Activated naive CD8-positive, alpha-beta T cell treated with anti-CD3 and anti-CD28 coated beads, Interleukin-2, amount 50 U/mL, for 24 hours (primary cell): ENCODE measurements around the gene TUBB1.

ENCODE experiments used
- ATAC-seq: fragments of 150-1000 bp; cut with Tn5 transposase; one replicate; pipeline ENCODE4 v1.10.0; 2021
- DNase-seq: peaks from one replicate; pipeline ENCODE4 v3.0.0; 2021
- H3K27ac Mint-ChIP-seq: one replicate; pipeline ENCODE4 v1.8.0; 2021; ENCODE audit warnings: mild to moderate bottlenecking, mixed read lengths
- H3K27me3 Mint-ChIP-seq: one replicate; pipeline ENCODE4 v1.8.0; 2021; ENCODE audit warnings: mixed read lengths
- H3K36me3 Mint-ChIP-seq: one replicate; pipeline ENCODE4 v1.8.0; 2021; ENCODE audit warnings: low read depth, mixed read lengths
- H3K4me1 Mint-ChIP-seq: one replicate; pipeline ENCODE4 v1.8.0; 2021; ENCODE audit warnings: mixed read lengths
- H3K4me3 Mint-ChIP-seq: one replicate; pipeline ENCODE4 v1.8.0; 2021; ENCODE audit warnings: mild to moderate bottlenecking, moderate library complexity, mixed read lengths
- H3K9me3 Mint-ChIP-seq: one replicate; pipeline ENCODE4 v1.8.0; 2021; ENCODE audit warnings: mixed read lengths

The TUBB1 gene

DNA sequence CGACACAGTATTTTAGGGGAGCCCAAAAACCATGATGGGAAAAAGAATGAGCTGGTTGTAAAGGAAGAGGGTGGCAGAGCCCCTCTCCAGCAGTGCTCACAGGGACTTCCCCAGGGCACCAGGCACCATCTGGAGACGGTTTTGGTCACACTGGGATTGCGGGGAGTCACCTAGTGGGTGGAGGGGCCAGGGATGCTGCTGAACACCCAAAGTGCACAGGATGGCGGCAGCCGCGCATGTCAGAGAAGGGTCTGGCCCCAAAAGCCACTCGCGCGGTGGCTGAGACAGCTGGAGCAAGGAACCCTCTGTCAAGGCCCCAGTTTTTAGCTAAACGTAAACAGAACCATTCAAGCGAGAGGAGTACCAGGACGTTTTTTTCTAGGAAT is 23.0 kb upstream of the TUBB1 start:
- Mint-ChIP-seq H3K4me3 (no peak overlapping the region), H3K27me3 (no peaks in the 10 kb centered on the region), H3K36me3 (peaks cover 53% of the 10 kb centered on the region), H3K27ac (no peak overlapping the region), H3K4me1 (no peaks in the 10 kb centered on the region), H3K9me3 (no peaks in the 10 kb centered on the region)
- ATAC-seq (no peak), DNase-seq (no peak)

DNA sequence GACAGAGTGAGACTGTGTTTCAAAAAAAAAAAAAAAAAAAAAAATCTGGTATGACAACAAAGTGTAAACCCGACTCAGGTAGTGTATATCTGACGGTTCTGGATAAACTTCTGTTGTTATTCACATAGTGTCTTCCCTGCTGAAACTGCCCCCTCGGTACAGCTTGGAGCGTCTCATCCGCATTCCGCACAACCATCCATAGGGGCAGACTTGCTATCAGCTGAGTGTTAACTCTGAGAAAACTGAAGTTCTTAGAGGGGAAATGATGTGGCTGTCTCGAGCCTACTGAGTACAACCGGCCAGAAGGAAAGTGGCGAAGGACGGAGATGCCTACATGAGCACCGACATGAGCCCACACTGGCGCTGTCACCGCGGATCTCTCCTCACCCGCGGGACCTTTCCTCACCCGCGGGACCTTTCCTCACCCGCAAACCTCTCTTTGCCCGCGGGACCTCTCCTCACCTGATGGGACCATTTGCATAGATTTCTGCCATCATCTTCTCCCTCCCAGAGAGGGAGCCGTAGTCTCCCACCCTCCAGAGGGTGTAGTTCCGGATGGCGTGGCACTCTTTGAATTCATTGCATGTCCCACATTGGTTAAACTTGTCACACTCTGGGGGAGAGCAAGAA is 22.0 kb upstream of the TUBB1 start:
- ATAC-seq, result no peak

DNA sequence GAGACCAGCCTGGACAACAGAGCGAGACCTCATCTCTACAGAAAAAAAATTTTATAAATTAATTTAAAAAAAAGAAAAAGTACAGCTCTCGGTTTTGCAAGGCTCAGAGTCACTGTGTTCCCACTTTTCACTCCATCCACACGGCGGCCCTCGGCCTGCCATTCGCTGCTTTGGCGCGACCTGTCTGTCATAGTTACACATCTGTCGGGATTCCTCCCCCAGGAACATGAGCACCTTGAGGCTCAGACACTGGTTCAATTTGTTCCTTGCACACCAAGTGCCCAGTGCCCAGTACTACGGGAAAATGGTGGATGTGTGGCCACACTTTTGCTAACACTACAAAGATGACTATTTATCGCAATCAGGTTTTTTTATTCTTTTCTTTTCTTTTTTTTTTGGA is 20.6 kb upstream of the TUBB1 start:
- Mint-ChIP-seq H3K9me3 (no peaks in the 10 kb centered on the region), H3K4me3 (no peak overlapping the region), H3K27me3 (no peaks in the 10 kb centered on the region), H3K27ac (no peak overlapping the region), H3K36me3 (peaks cover 35% of the 10 kb centered on the region), H3K4me1 (peaks cover 6% of the 10 kb centered on the region)
- ATAC-seq (no peak), DNase-seq (no peak)

More for the DNA sequence above, 22.0 kb upstream of the TUBB1 start:
- no peaks in the 10 kb centered on the region for H3K9me3 Mint-ChIP-seq
- H3K27me3 Mint-ChIP-seq, result no peaks in the 10 kb centered on the region
- peaks cover 45% of the 10 kb centered on the region for H3K36me3 Mint-ChIP-seq
- no peaks in the 10 kb centered on the region for H3K4me1 Mint-ChIP-seq
- DNase-seq, result no peak
- H3K4me3 Mint-ChIP-seq, result no peak overlapping the region
- peak overlapping the region; percentile 49 for H3K27ac Mint-ChIP-seq

DNA sequence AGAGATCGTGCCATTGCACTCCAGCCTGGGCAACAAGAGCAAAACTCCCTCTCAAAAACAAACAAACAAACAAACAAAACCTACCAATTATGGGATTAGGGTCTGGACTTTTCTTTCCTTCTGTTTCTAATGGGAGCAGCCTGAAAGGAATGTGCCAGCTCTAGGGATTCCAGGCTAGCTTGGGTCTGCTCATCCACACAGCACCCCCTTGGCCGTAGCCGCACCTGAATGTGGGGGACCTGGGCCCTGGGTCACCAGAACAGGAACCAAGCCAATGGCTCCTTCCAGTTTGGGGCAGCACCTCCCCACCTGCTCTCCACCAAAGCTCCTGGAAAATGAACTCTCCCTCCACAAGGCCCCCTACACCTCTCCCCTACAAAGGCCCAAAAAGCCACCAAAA is 18.9 kb upstream of the TUBB1 start:
- ATAC-seq (no peak), DNase-seq (no peak)
- no peaks in the 10 kb centered on the region for H3K9me3 Mint-ChIP-seq
- no peak overlapping the region for H3K4me3 Mint-ChIP-seq
- H3K27ac Mint-ChIP-seq, result no peak overlapping the region
- no peaks in the 10 kb centered on the region for H3K27me3 Mint-ChIP-seq
- peaks cover 29% of the 10 kb centered on the region for H3K36me3 Mint-ChIP-seq
- H3K4me1 Mint-ChIP-seq, result peaks cover 23% of the 10 kb centered on the region

DNA sequence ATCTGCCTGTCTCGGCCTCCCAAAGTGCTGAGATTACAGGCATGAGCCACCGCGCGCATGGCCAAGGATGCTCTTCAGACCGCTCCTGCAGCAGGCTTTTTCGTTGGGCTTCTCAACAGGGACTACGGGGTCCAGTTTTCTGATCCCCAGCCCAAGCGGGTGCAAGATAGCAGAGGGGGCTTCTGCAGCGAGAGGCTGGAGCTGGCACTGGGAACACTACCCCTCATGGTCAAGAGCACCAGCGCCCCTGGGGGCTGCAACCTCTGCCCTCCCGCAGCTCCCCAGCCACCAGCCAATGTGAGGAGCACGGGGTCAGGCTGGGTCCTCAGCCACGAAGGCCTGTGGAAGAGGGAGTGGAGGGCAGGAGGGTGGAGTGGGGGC is 18.2 kb upstream of the TUBB1 start:
- no peak overlapping the region for H3K27ac Mint-ChIP-seq
- H3K27me3 Mint-ChIP-seq, result no peaks in the 10 kb centered on the region
- DNase-seq, result no peak

DNA sequence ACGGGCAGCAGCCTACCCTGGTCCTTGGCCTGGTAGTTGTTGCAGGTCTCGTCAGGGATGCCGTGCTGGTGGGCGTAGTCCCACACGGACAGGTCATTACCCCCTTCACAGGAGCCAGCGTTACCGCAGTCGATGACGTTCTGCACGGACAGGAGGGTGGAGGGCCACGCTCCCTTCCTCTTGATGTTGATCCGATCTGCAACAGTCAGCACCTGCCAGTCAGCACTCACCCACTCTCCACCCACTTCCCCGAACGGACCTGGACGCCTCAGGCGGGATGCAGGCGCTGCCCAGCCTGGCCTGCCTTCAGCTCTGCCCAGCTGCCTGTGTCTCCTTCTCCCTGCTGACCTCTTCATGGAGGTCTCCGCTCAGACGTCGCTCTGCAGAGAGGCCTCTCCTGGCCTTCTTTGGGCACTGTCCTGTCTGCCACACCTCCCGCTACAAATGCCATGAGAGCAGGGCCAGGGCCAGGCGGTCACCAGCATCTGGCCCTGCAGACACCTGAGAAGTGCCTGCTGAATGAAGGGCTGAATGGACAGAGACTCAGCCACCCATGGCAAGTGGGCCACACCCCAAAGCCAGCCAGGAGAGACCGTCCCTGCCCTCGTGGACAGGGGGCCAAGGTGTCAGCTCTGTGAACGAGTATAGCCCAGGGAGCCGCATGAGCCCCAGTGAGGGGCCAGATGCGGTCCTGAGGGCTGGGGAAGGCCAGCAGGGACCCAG is 17.6 kb upstream of the TUBB1 start:
- Mint-ChIP-seq H3K36me3 (peaks cover 17% of the 10 kb centered on the region), H3K9me3 (no peaks in the 10 kb centered on the region), H3K27me3 (no peaks in the 10 kb centered on the region), H3K4me3 (no peak overlapping the region), H3K4me1 (peaks cover 28% of the 10 kb centered on the region), H3K27ac (no peak overlapping the region)
- no peak for ATAC-seq
- DNase-seq, result no peak

More for the DNA sequence above, 18.2 kb upstream of the TUBB1 start:
- no peak overlapping the region for H3K4me3 Mint-ChIP-seq
- H3K36me3 Mint-ChIP-seq, result peaks cover 21% of the 10 kb centered on the region
- ATAC-seq, result no peak
- H3K4me1 Mint-ChIP-seq, result peaks cover 28% of the 10 kb centered on the region
- H3K9me3 Mint-ChIP-seq, result no peaks in the 10 kb centered on the region

DNA sequence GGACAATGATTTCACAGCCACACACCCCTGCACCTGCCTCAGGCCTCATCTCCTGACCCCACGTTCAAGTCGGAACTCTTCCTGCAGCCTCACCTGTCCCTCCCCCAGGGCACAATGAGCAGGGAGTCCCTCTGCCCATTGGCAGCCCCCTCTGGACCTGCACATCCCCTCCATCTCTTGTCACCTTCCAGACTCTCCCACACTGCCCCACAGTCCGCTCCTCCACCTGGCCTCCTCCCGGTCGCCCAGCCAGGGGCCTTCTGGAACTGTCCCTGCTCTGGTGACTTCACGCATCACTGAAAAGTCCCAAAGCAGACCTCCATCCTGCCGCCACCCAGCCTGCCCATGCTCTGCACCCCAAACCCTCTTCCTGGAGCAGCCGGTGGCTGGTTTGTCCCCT is 16.8 kb upstream of the TUBB1 start:
- H3K27ac Mint-ChIP-seq, result no peak overlapping the region
- no peak for DNase-seq

DNA sequence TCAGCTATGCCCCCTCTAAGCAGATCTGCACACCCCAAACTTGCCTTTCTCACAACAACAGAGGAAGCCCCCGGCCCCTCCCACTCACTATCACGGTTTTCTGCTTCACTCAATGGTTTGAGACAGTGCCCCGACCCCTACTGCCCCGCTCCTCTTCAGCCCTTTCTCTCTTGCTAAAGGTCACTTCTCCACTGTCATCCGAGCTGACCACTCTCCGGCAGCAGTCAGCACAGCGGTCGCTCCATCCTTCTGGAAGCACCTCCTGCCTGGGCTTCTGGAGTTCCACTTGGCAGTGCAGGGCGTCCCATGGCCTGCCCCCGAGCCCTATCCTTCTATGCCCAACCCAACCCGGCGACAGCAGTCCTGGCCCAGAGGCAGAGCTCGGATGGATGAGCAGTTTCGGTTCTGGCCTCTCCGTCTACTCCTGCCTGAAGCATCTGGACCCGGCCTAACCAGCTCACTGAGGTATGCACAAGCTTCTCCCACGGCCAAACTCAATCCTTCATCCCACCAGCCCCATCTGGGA is 16.3 kb upstream of the TUBB1 start:
- no peak for ATAC-seq
- H3K36me3 Mint-ChIP-seq, result peaks cover 8% of the 10 kb centered on the region
- peak overlapping the region; percentile 82 for H3K27ac Mint-ChIP-seq
- no peaks in the 10 kb centered on the region for H3K27me3 Mint-ChIP-seq
- H3K9me3 Mint-ChIP-seq, result no peaks in the 10 kb centered on the region
- H3K4me3 Mint-ChIP-seq, result no peak overlapping the region
- H3K4me1 Mint-ChIP-seq, result peaks cover 30% of the 10 kb centered on the region
- no peak for DNase-seq

More for the DNA sequence above, 16.8 kb upstream of the TUBB1 start:
- no peak overlapping the region for H3K4me3 Mint-ChIP-seq
- H3K4me1 Mint-ChIP-seq, result peaks cover 28% of the 10 kb centered on the region
- no peaks in the 10 kb centered on the region for H3K9me3 Mint-ChIP-seq
- H3K36me3 Mint-ChIP-seq, result peaks cover 13% of the 10 kb centered on the region
- H3K27me3 Mint-ChIP-seq, result no peaks in the 10 kb centered on the region
- ATAC-seq, result no peak

DNA sequence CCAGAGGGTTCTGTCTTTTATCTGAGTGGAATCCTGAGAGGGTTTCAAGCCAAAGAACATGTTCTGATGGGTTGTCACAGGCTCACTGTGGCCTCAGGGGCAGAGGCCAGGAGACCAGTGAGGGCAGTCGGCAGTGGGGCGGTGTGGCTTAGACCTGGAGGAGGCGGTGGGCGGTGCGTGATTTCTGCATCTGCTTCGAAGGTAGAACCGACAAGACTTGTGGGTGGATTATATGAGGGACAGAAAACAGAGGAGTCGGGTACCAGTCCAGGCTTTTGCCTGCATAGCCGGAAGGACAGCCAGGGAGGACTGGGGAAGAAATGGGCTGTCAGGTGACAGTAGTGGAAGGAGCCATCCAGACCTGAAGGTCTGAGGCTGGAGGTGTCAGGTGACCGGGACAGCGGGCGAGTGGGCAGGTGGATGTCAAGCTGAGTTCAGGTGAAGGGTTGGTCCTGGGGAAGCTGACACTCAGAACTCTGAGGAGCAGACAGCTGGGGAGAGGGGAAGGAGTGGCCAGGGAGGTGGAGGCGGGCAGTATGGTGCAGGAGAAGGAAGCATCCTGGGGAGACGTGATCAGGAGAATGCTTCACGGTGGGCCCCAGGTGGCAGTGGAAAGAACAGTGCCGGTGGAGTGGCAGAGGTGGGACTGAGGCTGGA is 15.3 kb upstream of the TUBB1 start:
- ATAC-seq, result no peak
- Mint-ChIP-seq H3K27me3 (no peaks in the 10 kb centered on the region), H3K4me1 (peaks cover 34% of the 10 kb centered on the region), H3K4me3 (peak overlapping the region; percentile 78), H3K36me3 (peaks cover 8% of the 10 kb centered on the region), H3K27ac (peak overlapping the region; percentile 82), H3K9me3 (no peaks in the 10 kb centered on the region)
- DNase-seq, result peak; percentile 10

DNA sequence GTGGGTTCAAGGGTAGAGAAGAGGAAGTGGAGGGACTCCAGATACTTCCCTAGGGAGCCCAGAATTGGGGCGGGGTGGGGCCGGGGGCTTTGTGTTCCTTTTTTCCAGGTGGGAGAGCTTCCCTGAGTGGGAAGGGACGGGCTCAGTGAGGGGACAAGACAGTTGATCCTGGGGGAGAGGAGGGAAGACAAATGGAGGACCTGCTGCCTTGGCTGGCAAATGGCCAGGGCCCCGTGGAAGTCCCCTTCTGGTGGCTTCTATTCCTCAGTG is 14.8 kb upstream of the TUBB1 start:
- Mint-ChIP-seq H3K4me3 (peak overlapping the region; percentile 78), H3K27me3 (no peaks in the 10 kb centered on the region), H3K9me3 (no peaks in the 10 kb centered on the region), H3K36me3 (peaks cover 8% of the 10 kb centered on the region), H3K27ac (peak overlapping the region; percentile 82), H3K4me1 (peaks cover 34% of the 10 kb centered on the region)
- DNase-seq (peak; percentile 69), ATAC-seq (no peak)

DNA sequence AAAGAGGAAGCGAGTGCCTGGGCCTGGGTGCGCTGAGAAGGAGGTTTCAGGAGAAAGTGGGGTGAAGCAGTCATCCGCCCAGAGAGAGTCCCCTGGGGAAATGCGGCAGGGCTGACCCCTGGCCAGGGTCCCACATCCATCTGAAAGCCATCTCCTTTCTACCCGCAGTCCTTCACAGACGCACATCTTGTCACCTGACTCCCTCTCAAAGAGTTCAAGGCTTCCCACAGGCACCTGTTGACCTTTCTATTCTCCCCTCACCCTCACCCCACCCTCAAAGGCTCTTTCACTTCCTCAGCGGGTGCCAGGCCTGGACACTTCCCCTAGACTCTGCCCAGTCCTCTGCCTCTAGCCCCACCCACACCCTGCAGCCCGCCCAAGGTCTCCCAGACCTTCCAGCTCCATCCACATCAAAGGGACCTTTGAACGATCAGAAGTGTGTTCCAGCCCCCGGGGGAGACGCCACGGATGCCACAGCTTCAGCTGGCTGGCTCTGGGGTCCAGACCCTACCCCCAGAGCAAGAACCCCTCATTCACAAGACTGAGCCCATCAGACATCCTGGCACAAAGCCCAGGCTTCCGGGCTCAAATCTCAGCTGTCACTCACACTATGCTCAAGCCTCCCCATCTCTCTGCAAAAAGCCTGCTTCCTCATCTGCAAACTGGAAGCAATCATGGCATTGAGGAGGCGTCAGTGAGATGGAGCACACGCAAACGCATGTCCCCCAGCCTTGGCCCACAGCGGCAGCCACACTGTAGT is 14.3 kb upstream of the TUBB1 start:
- no peaks in the 10 kb centered on the region for H3K27me3 Mint-ChIP-seq
- H3K4me3 Mint-ChIP-seq, result peak overlapping the region; percentile 78
- H3K4me1 Mint-ChIP-seq, result peaks cover 34% of the 10 kb centered on the region
- H3K36me3 Mint-ChIP-seq, result peaks cover 8% of the 10 kb centered on the region
- peak overlapping the region; percentile 82 for H3K27ac Mint-ChIP-seq
- ATAC-seq (peak; percentile 48), DNase-seq (peak; percentile 47)
- H3K9me3 Mint-ChIP-seq, result no peaks in the 10 kb centered on the region

DNA sequence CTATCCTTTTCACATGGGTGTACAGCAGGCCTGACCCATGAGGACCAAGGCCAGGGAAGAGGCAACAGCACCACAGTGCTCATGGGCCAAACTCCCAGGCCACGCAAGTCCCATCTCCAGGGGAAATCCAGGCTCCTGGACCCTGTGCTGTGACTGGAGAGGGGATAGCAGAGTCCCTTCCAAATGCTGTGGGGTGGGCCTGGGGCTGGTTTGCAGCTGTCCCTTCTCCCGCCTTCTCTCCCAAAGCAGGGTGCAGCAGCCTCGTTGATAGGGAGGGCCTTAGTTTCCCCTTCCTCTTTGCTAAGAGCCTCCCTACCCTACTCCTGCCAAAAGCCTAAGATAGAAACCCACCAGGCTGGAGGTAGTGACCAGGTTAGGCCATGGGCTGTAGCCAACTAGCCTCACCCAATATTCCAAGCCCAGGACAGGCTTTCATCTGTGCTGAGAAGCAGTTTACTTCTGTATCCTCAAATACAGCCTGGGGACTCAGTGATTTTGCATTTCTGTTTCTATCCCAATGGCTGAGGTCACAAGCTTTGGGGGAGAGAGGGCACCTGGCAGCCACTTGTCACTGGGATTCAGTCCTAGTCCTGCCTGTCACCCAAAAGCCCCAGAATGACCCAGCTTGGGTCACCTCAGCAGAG is 13.6 kb upstream of the TUBB1 start:
- H3K4me1 Mint-ChIP-seq, result peaks cover 34% of the 10 kb centered on the region
- peak overlapping the region; percentile 78 for H3K4me3 Mint-ChIP-seq
- DNase-seq (no peak), ATAC-seq (no peak)
- H3K27ac Mint-ChIP-seq, result no peak overlapping the region
- H3K36me3 Mint-ChIP-seq, result peaks cover 6% of the 10 kb centered on the region
- H3K9me3 Mint-ChIP-seq, result no peaks in the 10 kb centered on the region
- H3K27me3 Mint-ChIP-seq, result no peaks in the 10 kb centered on the region

DNA sequence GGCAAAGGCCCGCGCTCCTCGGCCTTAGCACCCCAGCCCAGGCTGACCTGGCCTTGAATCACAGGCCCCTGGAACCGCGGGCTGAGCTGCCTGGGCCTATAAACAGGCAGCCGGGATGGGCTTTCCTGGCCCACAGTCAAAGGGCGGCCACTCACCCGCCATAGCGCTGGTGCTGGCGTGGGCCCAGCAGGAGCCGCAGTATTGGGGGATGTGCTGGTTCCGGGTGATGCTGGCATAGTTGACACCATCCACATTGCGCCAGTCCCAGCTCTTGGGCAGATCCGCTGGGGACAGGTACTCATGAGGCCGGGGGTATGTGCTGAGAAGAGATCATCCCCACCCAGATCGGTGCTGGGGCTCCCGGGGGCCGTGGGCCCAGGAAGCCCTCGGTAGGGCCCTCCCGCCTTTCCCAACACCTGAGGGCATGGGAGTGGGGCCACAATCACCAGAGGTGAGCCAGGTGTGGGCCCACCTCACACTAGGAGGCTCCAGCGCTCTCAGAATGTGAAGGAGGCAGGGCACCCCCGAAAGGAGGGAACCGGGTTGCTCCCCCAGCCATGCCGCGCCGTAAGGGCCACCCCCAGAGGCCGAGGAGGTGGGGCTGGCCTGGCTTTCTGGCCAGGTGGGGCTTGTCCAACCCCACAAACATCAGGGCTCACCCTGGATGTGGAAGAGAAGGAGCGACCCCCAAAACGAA is 12.9 kb upstream of the TUBB1 start:
- Mint-ChIP-seq H3K4me1 (peaks cover 37% of the 10 kb centered on the region), H3K9me3 (no peaks in the 10 kb centered on the region), H3K27me3 (no peaks in the 10 kb centered on the region), H3K4me3 (peak overlapping the region; percentile 78), H3K27ac (peak overlapping the region; percentile 64), H3K36me3 (peaks cover 6% of the 10 kb centered on the region)
- DNase-seq, result no peak
- no peak for ATAC-seq
